NCI-H69 (cell line): Measurements from ENCODE around the gene UGT1A10.
A peak's percentile ranks its signal among the peaks of the same experiment; 100 is the strongest.
"Not testable (repeated sequence)": the region's sequence is repeated elsewhere in the genome, so short reads cannot be mapped to it uniquely, and the experiment has no call there.

ENCODE experiments used
- DNase-seq: peaks from one replicate; lab custom pipeline; 2025; lab: John Stamatoyannopoulos, UW

Gene UGT1A10

GRCh38 chr2:233743464-233744259 lies 107.4 kb downstream of the UGT1A10 start:
- DNase-seq: no peak

DNA sequence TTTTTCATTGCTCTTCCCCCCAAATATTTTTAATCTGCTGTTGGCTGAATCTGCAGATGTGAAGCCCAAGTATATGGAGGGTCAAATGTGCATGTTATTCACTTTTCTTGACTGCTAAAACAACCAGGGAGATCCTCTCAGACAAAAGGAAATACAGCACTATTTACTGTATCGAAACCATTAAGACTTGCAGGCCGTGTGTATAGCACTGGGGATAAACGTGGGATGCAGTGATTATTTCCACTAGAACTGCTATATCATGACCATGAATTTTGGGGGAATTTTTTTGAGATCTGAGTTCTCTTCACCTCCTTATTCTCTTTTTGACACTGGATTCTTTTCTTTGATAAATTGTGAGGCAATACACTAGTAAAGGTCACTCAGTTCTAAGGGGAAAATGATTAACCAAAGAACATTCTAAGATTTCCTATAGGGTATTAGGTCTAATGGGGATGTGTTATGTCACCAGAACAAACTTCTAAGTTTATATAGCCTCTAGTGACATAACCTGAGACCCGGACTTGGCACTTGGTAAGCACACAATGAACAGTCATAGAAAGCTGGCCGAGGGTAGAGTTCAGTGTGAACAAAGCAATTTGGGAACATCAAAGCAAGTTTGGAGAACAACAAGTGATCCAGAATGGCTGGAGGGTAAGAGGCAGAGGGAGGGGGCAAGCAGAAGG lies 109.0 kb downstream of the UGT1A10 start:
- DNase-seq: no peak

GRCh38 chr2:233745838-233746237 lies 109.6 kb downstream of the UGT1A10 start:
- DNase-seq: not testable (repeated sequence)

- no peak for DNase-seq
These were observed 110.4 kb downstream of the UGT1A10 start for GRCh38 chr2:233746475-233747282.

GRCh38 chr2:233747283-233747544 lies 111.0 kb downstream of the UGT1A10 start:
- DNase-seq: no peak

DNA sequence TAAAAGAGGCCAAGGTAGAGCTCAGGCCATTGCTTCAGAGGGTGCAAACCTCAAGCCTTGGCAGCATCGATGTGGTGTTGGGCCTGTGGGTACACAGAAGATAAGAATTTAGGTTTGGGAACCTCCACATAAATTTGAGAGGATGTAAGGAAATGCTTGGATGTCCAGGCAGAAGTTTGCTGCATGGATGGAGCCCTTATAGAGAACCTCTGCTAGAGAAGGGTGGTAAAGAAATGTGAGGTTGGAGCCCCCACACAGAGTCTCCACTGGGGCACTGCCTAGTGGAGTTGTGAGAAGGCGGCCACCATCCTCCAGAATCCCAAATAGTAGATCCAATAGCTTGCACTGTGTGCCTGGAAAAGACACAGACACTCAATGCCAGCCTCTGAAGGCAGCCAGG lies 114.4 kb downstream of the UGT1A10 start:
- not testable (repeated sequence) for DNase-seq

DNA sequence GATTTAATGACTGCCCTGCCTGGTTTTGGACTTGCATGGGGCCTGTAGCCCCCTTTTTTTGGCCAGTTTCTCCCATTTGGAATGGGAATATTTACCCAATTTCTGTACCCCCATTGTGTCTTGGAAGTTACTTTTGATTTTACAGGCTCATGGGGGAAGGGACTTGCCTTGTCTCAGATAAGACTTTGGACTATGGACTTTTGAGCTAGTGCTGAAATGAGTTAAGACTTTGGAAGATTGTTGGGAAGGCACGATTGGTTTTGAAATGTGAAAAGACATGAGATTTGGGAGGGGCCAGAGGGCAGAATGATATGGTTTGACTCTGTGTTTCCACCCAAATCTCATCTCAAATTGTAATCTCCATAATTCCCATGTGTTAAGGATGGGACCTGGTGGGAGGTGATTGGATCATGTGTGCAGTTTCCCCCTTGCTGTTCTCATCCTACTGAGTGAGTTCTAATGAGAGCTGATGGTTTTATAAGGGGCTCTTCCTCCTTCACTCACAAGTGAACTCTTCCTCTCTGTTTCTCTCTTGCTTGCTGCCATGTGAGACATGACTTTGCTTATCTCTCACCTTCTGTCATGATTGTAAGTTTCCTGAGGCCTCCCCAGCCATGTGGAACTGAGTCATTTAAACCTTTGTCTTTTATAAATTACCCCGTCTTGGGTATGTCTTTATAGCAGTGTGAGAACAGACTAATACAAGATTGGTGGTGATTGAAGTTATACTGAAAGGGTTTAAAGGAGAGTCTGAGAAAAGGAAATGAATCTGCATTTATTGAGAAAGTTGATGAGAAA lies 115.2 kb downstream of the UGT1A10 start:
- not testable (repeated sequence) for DNase-seq

GRCh38 chr2:233754872-233755611 lies 118.8 kb downstream of the UGT1A10 start:
- DNase-seq: no peak

- no peak for DNase-seq
These were observed 120.3 kb downstream of the UGT1A10 start for GRCh38 chr2:233756429-233757081.

DNA sequence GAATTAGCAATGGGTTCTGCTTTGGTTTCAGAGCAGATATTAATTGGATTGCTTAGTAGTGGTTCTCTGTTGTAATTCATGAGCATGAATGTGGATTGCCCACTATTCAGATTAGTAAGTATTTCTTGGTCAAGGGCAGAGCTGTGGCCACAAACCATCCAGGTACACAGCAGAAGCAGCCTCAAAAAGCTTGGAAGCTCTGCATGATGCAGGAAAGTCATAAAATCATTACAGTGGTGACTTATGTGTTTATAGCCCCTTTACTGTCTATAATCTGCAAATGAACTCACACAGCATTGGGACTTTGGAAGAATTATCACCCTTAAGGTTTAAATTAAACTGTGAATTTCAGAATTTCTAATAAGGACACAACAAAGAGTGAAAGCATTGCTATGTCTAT lies 121.9 kb downstream of the UGT1A10 start:
- no peak for DNase-seq

DNA sequence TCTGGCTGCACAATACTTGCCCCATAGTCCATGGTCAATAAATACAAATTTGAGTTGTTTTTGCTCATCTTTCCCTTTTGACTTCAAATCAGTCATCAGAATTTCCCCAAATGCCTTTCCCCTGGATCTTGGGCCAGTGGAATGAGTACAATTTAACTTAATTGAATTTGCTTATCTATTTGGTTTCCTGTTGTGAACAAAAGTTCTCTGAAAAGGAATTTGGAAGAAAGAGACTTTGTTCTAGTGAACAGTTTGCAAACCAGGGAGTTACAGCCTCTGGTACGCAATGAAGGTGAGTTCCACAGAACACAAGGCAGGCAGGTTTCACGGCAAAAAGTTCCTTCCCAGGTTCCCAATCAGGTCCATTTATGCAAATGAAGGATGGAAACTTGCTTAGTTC lies 122.6 kb downstream of the UGT1A10 start:
- no peak for DNase-seq

DNA sequence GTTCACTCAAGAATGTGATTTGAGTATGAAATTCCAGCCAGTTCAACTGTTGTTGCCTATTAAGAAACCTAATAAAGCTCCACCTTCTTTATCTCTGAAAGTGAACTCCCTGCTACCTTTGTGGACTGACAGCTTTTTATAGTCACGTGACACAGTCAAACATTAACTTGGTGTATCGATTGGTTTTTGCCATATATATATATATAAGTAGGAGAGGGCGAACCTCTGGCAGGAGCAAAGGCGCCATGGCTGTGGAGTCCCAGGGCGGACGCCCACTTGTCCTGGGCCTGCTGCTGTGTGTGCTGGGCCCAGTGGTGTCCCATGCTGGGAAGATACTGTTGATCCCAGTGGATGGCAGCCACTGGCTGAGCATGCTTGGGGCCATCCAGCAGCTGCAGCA lies 123.8 kb downstream of the UGT1A10 start, which contains the start of gene UGT1A1:
TSS of gene UGT1A1 (plus strand) at position 228 of the 400 bp plus-strand sequence. CDS start at position 246, 18 bp downstream.
- DNase-seq: no peak

- no peak for DNase-seq
These were observed 125.0 kb downstream of the UGT1A10 start for GRCh38 chr2:233761040-233761769.

DNA sequence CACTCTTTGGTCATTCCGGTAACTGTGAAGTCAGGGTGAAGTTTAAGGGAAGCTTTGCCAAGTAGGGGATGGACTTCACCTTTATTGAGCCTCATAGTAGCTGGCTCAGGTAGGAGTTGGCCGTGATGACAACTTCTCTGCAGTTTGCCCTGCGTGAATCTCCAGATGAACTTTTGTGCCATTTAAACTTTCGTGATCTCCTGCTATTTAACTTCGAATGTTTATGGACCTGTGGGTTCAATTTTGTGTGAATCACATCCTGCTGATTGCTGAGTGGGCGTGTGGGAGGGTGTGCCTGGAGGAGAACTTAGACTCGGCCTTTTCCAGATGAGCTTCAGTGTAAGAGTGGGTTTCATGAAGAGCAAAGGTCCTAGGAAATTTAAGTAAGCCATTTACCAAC lies 128.0 kb downstream of the UGT1A10 start:
- no peak for DNase-seq

DNA sequence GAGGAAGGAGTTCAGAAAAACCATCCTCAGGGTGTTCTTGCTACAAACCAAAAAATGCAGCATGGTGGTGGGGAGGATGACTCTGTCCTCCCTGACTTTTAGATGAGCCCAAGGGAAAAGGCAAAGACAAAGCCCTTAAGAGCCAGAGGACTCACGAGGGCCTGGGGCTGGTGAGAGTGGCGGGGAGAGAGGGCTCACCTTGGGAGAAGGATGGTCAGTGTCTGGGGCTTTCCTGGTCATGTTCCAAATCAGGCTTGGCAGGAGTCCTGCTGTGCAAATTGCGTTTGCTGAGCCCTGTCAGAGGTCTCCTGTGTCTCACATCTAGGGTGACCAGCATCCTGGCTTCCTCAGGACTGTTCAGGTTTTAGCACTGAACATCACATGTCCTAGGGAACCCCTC lies 128.5 kb downstream of the UGT1A10 start:
- no peak for DNase-seq

- DNase-seq: no peak
These were observed 130.2 kb downstream of the UGT1A10 start for GRCh38 chr2:233766416-233766815.

DNA sequence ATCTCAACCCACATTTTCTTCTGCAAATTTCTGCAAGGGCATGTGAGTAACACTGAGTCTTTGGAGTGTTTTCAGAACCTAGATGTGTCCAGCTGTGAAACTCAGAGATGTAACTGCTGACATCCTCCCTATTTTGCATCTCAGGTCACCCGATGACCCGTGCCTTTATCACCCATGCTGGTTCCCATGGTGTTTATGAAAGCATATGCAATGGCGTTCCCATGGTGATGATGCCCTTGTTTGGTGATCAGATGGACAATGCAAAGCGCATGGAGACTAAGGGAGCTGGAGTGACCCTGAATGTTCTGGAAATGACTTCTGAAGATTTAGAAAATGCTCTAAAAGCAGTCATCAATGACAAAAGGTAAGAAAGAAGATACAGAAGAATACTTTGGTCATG lies 131.8 kb downstream of the UGT1A10 start:
- no peak for DNase-seq

DNA sequence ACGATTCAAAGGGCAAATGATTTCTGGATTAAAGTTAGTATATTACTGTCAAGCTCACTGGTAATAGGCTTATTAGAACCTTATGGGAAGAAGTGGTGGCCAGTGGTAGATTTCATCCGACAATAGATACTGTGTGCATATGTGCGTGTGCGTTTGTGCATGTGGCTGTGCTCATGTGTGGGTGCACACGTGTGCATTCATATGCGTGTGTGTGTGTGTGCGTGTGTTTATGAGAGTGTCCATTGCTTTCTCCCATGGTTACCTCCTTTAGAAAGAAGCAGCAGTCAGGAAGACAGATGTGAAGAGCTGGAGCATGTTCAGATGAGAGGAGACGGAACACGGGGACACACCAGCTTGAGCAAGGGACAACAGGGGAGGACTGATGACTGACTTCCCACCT lies 133.0 kb downstream of the UGT1A10 start:
- DNase-seq: no peak

DNA sequence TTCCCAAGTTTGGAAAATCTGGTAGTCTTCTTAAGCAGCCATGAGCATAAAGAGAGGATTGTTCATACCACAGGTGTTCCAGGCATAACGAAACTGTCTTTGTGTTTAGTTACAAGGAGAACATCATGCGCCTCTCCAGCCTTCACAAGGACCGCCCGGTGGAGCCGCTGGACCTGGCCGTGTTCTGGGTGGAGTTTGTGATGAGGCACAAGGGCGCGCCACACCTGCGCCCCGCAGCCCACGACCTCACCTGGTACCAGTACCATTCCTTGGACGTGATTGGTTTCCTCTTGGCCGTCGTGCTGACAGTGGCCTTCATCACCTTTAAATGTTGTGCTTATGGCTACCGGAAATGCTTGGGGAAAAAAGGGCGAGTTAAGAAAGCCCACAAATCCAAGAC lies 135.9 kb downstream of the UGT1A10 start:
- DNase-seq: no peak

DNA sequence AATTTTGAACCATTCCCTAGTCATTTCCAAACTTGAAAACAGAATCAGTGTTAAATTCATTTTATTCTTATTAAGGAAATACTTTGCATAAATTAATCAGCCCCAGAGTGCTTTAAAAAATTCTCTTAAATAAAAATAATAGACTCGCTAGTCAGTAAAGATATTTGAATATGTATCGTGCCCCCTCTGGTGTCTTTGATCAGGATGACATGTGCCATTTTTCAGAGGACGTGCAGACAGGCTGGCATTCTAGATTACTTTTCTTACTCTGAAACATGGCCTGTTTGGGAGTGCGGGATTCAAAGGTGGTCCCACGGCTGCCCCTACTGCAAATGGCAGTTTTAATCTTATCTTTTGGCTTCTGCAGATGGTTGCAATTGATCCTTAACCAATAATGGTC lies 136.3 kb downstream of the UGT1A10 start:
- peak; percentile 1 for DNase-seq
